ENCODE data around the gene TBL1XR1.

DNA sequence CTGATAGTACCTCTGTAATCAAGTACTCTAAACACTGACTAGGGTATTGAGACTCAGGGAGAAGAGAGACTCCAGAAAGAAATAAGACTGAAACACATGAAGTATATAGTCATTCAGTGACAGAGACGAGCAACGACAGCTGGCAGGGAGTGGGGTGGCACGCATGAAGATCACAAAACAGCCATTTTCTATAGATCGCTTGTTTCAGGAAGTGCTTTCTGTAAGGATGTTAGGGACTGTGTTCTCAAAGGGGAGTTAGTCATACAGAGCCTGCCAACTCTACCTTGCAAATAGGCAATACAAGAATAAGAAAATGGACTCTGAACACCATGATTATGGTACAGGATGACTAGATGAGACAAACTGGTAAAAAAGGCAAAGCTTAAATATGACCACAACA, 139.5 kb downstream of the TBL1XR1 start:
- TF ChIP-seq, protein P1, sequence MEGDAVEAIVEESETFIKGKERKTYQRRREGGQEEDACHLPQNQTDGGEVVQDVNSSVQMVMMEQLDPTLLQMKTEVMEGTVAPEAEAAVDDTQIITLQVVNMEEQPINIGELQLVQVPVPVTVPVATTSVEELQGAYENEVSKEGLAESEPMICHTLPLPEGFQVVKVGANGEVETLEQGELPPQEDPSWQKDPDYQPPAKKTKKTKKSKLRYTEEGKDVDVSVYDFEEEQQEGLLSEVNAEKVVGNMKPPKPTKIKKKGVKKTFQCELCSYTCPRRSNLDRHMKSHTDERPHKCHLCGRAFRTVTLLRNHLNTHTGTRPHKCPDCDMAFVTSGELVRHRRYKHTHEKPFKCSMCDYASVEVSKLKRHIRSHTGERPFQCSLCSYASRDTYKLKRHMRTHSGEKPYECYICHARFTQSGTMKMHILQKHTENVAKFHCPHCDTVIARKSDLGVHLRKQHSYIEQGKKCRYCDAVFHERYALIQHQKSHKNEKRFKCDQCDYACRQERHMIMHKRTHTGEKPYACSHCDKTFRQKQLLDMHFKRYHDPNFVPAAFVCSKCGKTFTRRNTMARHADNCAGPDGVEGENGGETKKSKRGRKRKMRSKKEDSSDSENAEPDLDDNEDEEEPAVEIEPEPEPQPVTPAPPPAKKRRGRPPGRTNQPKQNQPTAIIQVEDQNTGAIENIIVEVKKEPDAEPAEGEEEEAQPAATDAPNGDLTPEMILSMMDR (IDR thresholded peaks at IDR 0.05; ENCODE audit: insufficient read depth, low read length, poor library complexity, severe bottlenecking): no peak
- TF ChIP-seq EZH2phosphoT487 (conservative IDR thresholded peaks at IDR 0.05; ENCODE audit: low read length): no peak
